GM12891 (cell line): ENCODE results near the gene CNTN5.
"Not testable (repeated sequence)": the region's sequence is repeated elsewhere in the genome, so short reads cannot be mapped to it uniquely, and the experiment has no call there.

ENCODE experiments used
- DNase-seq: peaks from one replicate; pipeline ENCODE4 v3.0.0; 2011; ENCODE audit warnings: low spot score; ENCODE audit not compliant: insufficient read length
- FAIRE-seq: peaks from 2 replicates; lab custom pipeline; 2011; peaks lifted over from hg19 to GRCh38; lab: Jason Lieb, UNC
- PAX5 ChIP-seq: IDR thresholded peaks from 2 replicates; pipeline ENCODE4 v1.6.1; 2011; ENCODE audit warnings: low read length, moderate library complexity, mild to moderate bottlenecking; ENCODE audit not compliant: insufficient read depth, severe bottlenecking
- POLR2A ChIP-seq: IDR thresholded peaks from 2 replicates; pipeline ENCODE4 v1.6.1; 2011; ENCODE audit warnings: low read depth, low read length, control low read depth
- POLR2AphosphoS5 ChIP-seq: IDR thresholded peaks from 2 replicates; pipeline ENCODE4 v1.6.1; 2011; ENCODE audit warnings: low read depth, low read length, control low read depth
- POU2F2 ChIP-seq: IDR thresholded peaks from 2 replicates; pipeline ENCODE4 v1.6.1; 2011; ENCODE audit warnings: low read depth, mild to moderate bottlenecking, control low read depth, low read length, moderate library complexity
- SPI1 ChIP-seq: IDR thresholded peaks from 2 replicates; pipeline ENCODE4 v1.6.1; 2011; ENCODE audit warnings: low read depth, low read length, control low read depth
- TAF1 ChIP-seq: IDR thresholded peaks from 2 replicates; pipeline ENCODE4 v1.6.1; 2011; ENCODE audit warnings: low read depth, low read length, control low read depth

The CNTN5 gene

DNA sequence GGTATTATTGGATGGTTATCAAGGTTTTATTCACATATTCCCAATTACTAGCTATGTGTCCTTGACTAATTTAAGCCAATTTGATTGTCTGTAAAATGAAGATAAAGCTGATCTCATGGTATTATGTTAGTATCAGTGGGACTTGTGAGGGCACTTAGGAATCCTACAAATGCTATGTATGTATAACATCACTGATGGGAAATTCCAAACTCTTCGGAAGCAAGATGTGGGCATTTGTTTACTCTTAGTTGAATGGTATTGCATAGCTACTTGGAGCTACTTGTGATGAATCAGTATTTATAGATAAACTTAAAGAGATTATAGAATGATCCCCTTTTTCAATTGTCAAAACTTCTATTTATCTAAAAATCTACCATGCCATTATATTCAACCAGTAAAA is 239.9 kb downstream of the CNTN5 start:
- FAIRE-seq (no peak), DNase-seq (no peak)
- TF ChIP-seq POLR2AphosphoS5 (no peak), POLR2A (no peak), POU2F2 (no peak), PAX5 (no peak), SPI1 (no peak), TAF1 (no peak)

- no peak for FAIRE-seq
- no peak for TF ChIP-seq POU2F2
- no peak for TF ChIP-seq SPI1
- TF ChIP-seq PAX5, result no peak
- TF ChIP-seq POLR2A, result no peak
- no peak for TF ChIP-seq TAF1
- TF ChIP-seq POLR2AphosphoS5, result no peak
- DNase-seq, result no peak
Measured at GRCh38 chr11:99268886-99269285, 248.1 kb downstream of the CNTN5 start.

GRCh38 chr11:99271527-99271926 is 250.8 kb downstream of the CNTN5 start:
- no peak for FAIRE-seq
- TF ChIP-seq POU2F2, result no peak
- no peak for TF ChIP-seq POLR2A
- no peak for TF ChIP-seq TAF1
- TF ChIP-seq POLR2AphosphoS5, result no peak
- no peak for TF ChIP-seq SPI1
- TF ChIP-seq PAX5, result no peak
- DNase-seq, result no peak

GRCh38 chr11:99275521-99275920 is 254.8 kb downstream of the CNTN5 start:
- no peak for TF ChIP-seq PAX5
- TF ChIP-seq POU2F2, result no peak
- no peak for TF ChIP-seq TAF1
- TF ChIP-seq POLR2AphosphoS5, result no peak
- TF ChIP-seq POLR2A, result no peak
- no peak for TF ChIP-seq SPI1
- DNase-seq (no peak), FAIRE-seq (no peak)

DNA sequence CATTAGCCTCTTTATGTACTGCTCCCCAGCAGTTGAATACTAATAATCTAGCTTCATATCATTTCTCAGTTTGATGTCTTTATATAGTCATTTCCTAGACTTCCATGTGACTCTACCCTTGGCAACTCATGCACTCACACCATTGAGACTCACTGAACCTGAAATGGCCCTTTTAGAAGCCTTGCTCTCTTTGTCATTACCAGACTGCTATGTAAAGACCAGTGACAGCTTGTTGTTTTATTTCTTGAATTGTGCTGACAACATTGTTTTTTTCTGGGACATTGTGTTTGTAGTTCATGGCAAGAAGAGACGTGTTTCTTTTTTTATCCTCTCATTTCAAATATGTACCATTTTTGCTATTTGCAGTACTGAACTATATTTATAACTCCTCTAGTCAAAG is 256.5 kb downstream of the CNTN5 start:
- DNase-seq (no peak), FAIRE-seq (no peak)

GRCh38 chr11:99279266-99279665 is 258.5 kb downstream of the CNTN5 start:
- DNase-seq (no peak), FAIRE-seq (no peak)
- TF ChIP-seq POLR2AphosphoS5 (no peak), PAX5 (no peak), SPI1 (no peak), POU2F2 (no peak), POLR2A (no peak)

More for the DNA sequence above, 256.5 kb downstream of the CNTN5 start:
- TF ChIP-seq POLR2AphosphoS5 (no peak), PAX5 (no peak)

- FAIRE-seq, result no peak
- DNase-seq, result no peak
- TF ChIP-seq PAX5 (no peak), TAF1 (no peak), POU2F2 (no peak), POLR2AphosphoS5 (no peak), POLR2A (no peak)
Measured at GRCh38 chr11:99281331-99281730, 260.6 kb downstream of the CNTN5 start.

- not testable (repeated sequence) for DNase-seq, FAIRE-seq
Measured at GRCh38 chr11:99297925-99298324, 277.2 kb downstream of the CNTN5 start.

DNA sequence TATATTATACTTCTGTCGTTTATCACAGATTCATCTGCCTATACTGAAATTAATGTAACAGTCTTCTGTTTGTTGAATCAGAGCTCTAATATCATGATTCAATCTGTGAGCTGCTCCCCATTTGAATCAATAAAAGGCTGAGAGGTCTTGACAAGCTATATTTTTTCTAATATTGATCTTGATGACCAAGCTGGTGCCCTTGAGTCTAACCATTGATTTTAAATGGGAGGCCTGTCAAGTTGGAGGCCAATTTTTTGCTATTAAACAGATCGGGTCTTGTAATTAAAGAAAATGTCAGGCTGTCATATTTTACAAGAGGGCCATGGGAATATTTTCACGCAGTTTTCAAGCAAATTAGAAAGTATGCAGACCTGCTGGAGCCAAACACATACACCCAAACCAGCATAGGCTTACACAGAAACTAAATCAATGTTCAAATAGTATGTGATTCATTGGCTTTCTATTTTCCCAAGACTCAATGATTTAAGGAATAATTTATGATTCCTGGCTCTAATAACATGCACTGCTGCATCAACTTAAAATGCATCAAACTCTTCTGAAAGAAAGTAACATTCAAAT is 286.9 kb downstream of the CNTN5 start:
- no peak for TF ChIP-seq POLR2AphosphoS5
- no peak for TF ChIP-seq POLR2A
- no peak for TF ChIP-seq SPI1
- TF ChIP-seq TAF1, result no peak
- TF ChIP-seq POU2F2, result no peak
- TF ChIP-seq PAX5, result no peak
- FAIRE-seq (no peak), DNase-seq (no peak)

DNA sequence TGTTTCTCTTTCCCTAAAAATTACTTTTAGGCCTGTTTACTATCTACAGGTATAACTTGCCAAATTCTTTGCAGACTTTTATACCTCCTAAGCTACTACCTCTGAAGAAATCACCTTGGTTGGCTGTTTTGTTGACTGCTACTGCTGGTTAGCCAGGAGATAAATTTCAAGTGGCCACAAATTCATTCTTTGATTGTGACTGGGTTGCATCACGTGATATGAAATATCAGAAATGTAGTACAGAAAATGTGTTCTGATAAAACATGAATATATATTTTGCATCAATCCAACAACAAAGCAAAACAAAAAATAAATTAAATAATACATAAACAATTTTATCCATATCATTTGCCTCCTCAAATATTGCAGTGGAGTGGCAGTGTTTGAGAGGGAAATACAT is 291.1 kb downstream of the CNTN5 start:
- DNase-seq (no peak), FAIRE-seq (no peak)
- no peak for TF ChIP-seq SPI1
- no peak for TF ChIP-seq PAX5
- no peak for TF ChIP-seq POLR2AphosphoS5
- TF ChIP-seq POLR2A, result no peak
- TF ChIP-seq TAF1, result no peak
- no peak for TF ChIP-seq POU2F2

GRCh38 chr11:99316776-99317520 is 296.2 kb downstream of the CNTN5 start:
- TF ChIP-seq POLR2A, result no peak
- no peak for TF ChIP-seq SPI1
- no peak for TF ChIP-seq TAF1
- no peak for TF ChIP-seq POU2F2
- TF ChIP-seq POLR2AphosphoS5, result no peak
- no peak for TF ChIP-seq PAX5
- no peak for FAIRE-seq
- no peak for DNase-seq

- FAIRE-seq (no peak), DNase-seq (no peak)
- TF ChIP-seq SPI1, result no peak
- no peak for TF ChIP-seq POU2F2
- no peak for TF ChIP-seq TAF1
- TF ChIP-seq PAX5, result no peak
- no peak for TF ChIP-seq POLR2AphosphoS5
- no peak for TF ChIP-seq POLR2A
Measured at GRCh38 chr11:99320769-99321290, 300.1 kb downstream of the CNTN5 start.
